Uterus (tissue), 2 donors: ENCODE results near the gene SCFD2.

Experiments used
- POLR2A ChIP-seq, 2 donors: fragments of 450-650 bp; IDR thresholded peaks; one replicate each; pipeline ENCODE4 v1.6.1; 2016; ENCODE audit warnings: antibody characterized with exemption in 2 of 2, mild to moderate bottlenecking in 1 of 2, moderate library complexity in 1 of 2
- TF ChIP-seq, protein P1 (sequence below), 4 experiments: fragments of 200-600 bp in 2 of 4; fragments of 450-650 bp in 2 of 4; sonication (generic) in 2 of 4; IDR thresholded peaks; one replicate each; pipeline ENCODE4 v1.5.1; 2016 to 2019; ENCODE audit warnings: antibody characterized with exemption in 4 of 4, mild to moderate bottlenecking in 2 of 4, moderate library complexity in 1 of 4

DNA sequence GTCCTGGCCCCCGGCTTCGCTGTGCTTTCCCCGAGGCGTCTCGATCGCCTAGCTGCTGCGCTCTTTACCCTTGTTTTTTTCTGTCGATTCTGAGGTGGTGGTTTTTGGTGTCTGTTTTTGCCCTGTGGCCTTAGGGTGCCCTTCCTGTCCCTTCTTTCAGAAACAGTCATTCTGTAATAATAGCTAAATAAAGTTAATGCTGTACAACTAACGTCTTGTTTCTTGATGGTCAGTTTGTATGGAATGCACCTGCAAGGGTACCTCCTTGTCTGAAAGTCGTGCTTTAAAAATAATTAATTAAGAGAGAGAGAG is 12.3 kb upstream of the SCFD2 start:
- TF ChIP-seq, protein P1, sequence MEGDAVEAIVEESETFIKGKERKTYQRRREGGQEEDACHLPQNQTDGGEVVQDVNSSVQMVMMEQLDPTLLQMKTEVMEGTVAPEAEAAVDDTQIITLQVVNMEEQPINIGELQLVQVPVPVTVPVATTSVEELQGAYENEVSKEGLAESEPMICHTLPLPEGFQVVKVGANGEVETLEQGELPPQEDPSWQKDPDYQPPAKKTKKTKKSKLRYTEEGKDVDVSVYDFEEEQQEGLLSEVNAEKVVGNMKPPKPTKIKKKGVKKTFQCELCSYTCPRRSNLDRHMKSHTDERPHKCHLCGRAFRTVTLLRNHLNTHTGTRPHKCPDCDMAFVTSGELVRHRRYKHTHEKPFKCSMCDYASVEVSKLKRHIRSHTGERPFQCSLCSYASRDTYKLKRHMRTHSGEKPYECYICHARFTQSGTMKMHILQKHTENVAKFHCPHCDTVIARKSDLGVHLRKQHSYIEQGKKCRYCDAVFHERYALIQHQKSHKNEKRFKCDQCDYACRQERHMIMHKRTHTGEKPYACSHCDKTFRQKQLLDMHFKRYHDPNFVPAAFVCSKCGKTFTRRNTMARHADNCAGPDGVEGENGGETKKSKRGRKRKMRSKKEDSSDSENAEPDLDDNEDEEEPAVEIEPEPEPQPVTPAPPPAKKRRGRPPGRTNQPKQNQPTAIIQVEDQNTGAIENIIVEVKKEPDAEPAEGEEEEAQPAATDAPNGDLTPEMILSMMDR (IDR thresholded peaks at IDR 0.05), result no peak
- TF ChIP-seq POLR2A (IDR thresholded peaks at IDR 0.05), result no peak
